T follicular helper cell (primary cell): Measurements from ENCODE around the gene LMAN2.
"Not testable (repeated sequence)": the region's sequence is repeated elsewhere in the genome, so short reads cannot be mapped to it uniquely, and the experiment has no call there.

Source experiments
- DNase-seq: peaks from one replicate; pipeline ENCODE4 v3.0.0-alpha.2; 2020; ENCODE audit warnings: low read depth

LMAN2 gene

DNA sequence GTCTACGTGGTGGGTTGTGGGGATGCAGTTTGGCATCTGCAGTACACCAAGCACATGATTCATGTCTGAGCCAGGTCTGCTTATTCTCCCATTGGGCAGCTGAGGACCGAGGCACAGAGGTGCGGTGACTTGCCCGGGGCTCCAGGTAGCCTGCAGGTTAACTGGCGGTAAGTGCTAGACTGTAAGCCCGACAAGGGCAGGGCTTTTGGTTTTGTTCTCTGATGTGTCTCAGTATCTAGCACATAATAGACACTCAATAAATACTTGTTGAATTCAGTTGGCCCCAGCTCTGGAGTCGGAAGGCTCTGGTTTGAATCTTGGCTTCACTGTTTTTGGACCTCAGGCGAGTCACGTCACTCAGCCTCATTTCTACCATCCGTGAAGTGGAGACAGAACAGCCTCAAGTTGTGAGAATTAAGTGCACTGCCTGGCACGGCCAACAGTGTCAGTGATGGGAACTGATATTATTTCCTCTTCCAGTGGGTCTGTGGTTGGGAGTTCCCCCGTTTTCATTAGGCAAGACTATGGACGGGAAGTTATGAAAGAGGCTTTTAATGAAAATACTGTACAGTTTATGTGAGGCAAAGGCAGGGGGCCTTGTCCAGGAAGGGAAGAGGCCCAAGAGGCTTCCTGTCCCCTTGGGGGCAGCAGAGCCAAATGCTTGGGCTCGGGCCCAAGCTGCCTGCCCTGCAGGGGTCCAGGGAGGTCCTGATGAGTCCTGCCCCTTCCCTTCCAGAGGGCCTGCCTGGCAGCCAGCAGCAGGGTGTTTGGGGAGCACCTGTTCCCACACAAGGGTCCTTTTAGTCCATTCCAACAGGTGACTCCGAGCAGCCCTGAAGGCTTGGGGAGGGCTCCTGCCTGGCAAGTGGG lies 44.6 kb downstream of the LMAN2 start:
- no peak for DNase-seq

DNA sequence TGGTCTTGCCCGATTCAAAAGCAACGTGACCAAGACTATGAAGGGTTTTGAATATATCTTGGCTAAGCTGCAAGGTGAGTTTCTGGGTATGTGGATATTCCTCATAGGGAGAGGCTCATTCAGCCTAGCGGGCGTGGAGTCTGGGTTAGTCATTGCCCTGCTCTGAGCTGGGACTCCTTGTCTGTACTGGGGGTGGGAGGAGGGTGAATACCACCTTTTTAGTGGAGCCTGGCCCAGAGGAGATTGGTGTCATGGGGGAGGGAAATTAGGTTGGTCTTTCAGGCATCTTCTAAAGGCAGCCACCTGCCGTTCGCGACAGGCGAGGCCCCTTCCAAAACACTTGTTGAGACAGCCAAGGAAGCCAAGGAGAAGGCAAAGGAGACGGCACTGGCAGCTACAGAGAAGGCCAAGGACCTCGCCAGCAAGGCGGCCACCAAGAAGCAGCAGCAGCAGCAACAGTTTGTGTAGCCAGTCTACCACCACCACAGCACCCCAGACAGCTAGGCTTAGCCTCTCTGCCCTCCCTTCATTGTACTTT lies 45.3 kb downstream of the LMAN2 start:
- not testable (repeated sequence) for DNase-seq

DNA sequence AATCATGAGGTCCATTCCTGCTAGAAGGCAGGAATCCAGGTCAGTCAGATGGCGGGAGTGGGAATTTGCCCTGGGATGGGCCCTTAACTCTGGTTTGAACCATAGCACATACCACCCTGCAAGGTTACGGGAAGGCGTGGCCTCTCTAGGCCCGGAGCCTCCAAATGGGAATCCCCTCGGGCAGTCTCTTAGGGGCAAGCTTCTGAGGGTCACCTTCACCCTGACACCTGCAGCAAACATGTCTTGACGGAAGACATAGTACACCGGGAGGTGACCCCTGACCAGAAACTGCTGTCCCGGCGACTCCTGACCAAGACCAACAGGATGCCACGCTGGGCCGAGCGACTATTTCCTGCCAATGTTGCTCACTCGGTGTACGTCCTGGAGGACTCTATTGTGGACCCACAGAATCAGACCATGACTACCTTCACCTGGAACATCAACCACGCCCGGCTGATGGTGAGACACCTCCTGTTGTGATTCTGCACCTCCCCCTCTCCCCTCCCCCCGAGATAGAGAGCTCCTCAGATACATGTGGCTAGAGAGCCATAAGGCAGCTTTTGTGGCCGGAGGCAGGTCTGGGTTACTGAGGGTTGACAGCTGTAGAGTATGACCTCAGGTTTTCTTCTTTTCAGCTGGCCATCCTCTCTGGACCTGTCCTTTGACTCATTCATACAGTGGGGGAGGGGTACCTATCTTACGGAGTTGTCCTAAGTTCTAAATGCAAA lies 46.9 kb downstream of the LMAN2 start:
- no peak for DNase-seq

DNA sequence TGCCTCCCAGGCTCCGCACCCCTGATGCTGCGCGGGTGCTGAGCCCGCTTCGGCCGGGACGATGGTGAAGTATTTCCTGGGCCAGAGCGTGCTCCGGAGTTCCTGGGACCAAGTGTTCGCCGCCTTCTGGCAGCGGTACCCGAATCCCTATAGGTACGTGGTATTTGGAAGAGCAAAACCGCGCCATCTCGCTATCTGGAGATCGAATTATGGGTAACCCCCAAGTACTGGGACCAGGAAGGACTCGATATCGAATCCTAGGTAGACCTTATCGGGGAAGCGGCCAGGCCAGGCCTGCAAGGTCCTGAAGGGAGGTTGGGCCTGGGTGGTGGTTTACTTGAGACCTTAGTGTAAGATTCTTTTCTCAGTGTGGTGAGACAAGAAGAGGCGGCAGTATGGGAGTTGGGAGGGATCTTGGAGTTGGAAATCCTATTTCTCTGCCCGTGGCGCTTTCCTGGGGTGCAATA lies 47.5 kb downstream of the LMAN2 start:
- no peak for DNase-seq

DNA sequence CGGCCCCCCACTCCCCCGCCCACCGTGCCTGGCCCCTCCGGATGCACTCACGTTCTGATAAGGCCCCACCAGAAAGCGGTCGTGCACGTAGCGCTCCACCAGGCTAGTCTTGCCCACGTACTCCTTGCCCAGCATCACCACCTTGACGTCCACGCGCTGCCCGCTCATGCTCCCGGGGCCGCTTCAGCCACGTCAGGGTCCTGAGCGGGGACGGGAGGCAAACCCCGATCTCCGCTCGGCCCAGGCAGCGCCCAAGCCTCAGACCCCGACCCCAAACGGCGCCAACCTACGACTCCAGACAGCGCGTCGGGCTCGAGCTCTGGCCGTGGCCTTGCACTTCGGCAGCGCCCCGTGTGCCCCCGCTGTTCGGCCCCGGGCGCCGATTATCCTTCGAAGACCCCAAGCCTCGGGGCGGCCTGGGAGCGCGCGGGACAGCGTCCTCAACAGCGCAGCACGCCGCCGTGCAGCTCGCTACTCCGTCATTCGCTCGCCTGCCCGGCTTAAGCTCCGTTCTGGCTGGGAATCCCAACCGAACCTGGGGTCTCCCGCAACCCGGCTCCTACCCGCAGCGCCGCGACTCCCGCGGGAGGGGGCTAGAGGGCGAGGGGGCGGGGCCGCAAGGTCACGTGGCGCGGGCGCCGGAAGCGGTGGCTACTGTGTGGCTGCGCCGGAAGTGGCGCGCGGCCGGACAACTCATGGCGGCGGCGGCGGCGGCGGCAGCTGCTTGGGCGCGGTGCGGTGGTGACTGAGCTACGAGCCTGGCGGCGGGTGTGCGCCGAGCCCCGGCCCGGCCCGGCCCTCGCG lies 48.1 kb downstream of the LMAN2 start, which contains the start of the genes PRELID1 and RAB24:
PRELID1 (plus strand) TSS at position 679 of the 804 bp plus-strand sequence. CDS start 187 bp downstream, outside the sequence.
RAB24 (minus strand) TSS at position 599 of the 804 bp plus-strand sequence; CDS start at position 168, 431 bp downstream.
- peak; percentile 83 for DNase-seq

DNA sequence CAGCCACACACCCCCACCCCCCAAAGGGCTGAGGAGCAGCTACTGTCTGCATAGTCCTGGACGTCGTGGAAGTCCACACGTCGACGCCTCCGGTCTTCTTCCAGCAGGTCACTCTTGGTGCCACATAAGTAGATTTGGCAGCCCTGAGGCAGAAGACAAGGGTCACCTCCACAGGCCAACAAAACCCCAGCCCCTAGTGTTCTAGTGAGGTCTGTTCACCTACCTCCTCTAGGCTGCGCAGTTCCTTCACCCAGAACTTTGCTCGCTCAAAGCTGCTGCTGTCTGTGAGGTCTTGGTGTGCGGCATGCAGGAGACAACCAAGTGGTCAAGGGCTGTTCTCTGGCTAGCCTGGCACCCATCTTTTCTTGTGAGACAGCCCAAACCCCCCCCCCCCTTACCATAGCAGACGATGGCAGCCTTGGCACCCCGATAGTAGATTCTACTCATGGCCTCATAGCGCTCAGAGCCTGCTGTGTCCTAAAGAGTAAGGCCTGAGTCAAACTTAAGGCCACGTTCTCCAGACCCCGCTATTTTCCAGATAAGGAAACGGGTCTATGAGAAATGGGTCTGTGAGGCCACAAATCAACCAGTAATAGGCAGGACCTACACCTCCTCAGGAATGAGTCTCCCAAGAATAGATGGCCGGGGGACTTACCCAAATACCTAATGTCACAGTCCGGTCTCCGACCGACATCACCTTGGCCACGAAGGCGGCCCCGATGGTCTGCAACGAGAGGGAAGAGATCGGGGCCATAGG lies 48.9 kb downstream of the LMAN2 start:
- DNase-seq = no peak

DNA sequence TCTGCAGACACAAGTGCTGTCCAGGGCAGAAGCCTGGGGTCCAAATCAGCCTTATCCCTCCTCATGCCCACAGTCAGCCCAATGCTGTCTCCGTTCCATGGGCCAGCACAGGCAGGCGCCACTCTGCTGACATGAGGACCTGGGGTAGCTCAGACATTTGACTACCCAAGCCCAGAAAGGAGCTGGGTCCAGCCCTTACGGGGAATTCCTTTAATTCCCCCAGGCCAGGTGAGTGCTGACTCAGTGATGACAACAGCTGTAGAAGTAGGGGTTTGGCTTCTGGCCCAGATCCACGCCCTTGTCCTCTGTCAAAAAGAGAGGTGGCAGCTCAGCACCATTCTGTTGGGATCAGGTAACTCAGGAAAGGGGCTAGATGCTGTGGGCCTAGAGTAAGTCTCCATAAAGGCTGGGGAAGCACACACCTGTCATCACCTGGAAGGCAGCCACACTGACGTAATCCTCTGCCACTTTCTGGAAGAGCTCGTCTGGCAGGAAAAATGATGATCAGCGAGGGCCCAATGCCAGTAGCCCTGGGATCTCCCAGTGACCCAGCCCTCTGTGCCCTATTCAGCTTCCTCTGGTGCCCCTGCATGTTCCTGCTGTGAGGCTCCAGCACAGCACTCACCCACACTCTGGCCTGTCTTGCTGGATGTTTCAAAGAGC lies 49.8 kb downstream of the LMAN2 start:
- no peak for DNase-seq

DNA sequence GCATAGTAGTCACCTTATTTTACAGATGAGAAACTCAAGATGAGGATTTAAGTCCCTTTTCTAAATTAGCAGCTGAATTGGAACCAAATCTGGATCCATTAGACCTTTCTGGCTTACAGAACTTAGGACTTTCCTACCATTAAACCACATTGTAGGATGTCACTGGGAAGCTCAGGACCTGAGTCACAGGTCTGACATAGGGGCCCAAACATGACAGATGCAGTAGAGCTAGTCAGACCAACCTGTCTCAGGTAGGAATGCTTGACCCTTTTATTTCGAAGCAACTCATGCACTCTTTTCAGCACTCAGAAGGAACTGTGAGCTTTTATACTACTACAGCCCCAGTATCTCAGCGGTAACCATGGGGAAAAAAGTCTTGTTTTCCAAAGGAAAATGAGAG lies 50.5 kb downstream of the LMAN2 start:
- no peak for DNase-seq

DNA sequence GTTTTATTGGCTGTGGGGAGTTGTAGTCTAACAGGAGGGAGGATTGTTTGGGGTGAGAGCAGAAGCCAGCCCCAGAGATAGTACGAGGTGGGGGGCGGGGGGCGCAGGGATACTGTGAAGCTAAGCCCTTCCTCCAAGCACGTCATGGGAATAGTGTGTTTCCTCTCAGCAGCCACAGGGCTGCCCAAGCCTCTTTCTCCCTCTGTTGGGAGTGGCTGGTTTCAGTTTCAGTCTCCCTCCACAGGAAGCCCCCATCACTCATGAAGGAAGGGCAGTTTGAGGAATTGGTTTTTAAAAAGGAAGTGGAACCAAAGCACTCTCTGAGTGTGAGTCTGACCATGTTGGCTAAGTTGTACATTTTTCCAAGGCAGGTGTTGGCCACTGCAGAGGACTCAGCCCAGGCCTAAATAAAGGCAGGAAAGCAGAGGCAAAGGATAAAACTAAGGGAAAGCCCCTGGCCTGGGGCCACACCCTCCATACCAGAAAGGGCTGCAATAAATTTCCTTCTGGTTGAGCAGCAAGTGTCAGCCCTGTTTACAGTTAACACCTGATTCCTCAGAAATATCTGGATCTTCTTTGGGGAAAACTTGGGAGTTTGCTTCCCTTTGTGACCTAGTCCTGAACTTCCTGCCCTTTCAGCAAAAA lies 51.1 kb downstream of the LMAN2 start:
- DNase-seq = peak; percentile 37

DNA sequence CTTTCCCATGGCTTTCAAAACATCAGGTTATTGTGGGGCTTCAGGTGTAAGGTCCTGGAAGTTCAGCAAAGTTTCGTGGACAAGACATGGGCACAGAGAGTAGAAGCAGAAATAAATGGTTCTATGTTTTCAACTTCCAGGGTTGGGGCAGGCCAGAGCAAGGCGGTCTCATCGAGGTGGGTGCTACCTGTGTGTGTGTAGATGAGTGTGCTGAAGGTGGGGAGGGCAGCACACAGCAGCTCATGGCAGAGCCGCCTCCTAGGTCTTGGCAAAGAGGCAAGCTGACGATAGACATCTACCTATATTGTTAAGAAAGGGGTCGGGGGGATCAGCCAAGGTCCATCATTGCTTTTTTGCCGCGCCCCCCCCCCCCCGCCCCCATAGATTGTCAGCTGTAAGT lies 51.8 kb downstream of the LMAN2 start:
- DNase-seq = no peak

DNA sequence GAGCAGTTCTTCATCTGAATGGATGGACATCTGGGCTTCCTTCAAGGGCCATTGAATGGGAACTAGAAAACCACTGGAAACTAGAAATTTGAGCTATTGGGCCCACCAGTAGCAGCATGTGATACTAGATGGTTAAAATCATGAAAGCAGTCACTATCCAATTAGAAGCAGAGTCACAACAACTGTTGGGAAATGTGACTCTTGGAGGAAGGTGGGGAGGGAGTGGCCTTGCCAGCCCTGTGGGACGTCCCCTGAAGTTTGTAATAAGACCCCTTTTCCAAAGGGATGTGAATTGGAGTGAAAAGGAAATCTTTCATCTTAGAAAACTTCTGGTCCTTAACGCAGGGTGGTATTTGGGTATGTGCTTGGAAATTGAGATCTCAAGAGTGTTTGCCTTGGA lies 53.5 kb downstream of the LMAN2 start:
- DNase-seq = no peak

DNA sequence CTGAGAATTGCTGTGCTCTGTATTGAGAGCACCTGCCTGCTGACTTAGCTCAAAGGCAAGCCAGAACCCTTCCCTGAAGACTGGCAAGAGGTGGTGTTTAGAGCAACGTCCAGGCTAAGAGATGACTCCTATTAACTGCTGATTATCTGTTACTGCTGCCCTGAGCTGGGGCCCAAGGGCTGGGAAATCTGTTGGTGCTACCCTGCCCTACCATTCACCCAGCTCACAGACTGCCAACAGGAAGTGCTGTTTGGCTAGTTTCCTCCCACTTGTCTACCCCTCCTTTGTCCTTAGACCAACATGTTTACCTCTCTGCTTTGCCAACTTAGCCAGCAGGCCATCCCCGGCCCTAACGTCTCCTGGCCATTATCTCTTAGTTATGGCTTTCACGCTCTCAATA lies 54.9 kb downstream of the LMAN2 start:
- no peak for DNase-seq

DNA sequence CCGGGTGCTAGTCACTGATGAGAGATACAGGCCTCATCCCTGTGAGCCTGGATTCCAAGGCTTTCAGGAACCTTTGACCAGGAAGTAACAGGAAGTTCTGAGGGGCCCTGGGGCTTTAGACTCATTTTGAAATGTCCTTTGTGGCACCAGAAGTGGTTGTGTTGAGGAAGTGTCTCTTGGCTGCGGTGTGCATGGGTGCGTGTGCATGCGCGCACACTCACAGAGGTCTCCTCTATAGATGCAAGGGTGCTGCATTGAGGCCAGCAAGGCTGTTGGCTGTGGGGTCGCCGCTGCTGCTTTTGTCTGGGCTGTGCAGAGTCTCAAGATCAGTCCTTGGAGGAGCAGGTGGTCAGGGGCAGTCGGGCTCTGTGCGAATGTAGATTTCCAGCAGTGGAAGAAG lies 55.5 kb downstream of the LMAN2 start:
- DNase-seq = no peak

DNA sequence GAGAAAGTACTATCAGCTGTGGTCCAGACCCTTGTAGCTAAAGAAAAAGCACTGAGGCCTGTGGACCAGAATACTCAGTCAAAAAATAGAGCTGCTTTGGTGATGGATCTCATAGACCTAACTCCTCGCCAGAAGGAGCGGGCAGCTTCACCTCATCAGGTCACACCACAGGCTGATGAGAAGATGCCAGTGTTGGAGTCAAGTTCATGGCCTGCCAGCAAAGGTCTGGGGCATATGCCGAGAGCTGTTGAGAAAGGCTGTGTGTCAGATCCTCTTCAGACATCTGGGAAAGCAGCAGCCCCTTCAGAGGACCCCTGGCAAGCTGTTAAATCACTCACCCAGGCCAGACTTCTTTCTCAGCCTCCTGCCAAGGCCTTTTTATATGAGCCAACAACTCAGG lies 56.8 kb downstream of the LMAN2 start:
- no peak for DNase-seq

DNA sequence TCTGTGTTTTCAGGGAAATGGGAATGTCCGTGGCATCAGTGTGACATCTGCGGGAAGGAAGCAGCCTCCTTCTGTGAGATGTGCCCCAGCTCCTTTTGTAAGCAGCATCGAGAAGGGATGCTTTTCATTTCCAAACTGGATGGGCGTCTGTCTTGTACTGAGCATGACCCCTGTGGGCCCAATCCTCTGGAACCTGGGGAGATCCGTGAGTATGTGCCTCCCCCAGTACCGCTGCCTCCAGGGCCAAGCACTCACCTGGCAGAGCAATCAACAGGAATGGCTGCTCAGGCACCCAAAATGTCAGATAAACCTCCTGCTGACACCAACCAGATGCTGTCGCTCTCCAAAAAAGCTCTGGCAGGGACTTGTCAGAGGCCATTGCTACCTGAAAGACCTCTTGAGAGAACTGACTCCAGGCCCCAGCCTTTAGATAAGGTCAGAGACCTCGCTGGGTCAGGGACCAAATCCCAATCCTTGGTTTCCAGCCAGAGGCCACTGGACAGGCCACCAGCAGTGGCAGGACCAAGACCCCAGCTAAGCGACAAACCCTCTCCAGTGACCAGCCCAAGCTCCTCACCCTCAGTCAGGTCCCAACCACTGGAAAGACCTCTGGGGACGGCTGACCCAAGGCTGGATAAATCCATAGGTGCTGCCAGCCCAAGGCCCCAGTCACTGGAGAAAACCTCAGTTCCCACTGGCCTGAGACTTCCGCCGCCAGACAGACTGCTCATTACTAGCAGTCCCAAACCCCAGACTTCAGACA lies 57.5 kb downstream of the LMAN2 start:
- no peak for DNase-seq

DNA sequence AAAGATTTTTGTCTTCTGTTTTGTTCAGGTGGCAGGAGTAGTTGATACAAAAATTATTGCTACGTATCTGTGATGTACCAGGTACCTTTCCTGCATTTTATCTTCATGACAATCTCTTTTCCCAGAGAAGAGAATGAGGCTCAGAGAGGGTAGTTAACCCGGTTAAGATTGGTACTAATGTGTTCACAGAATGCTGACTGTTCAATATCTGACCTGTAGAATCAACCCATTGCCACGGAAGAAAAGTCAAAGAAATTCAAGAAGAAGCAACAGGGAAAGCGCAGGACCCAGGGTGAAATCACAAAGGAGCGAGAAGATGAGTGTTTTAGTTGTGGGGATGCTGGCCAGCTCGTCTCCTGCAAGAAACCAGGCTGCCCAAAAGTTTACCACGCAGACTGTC lies 59.7 kb downstream of the LMAN2 start:
- no peak for DNase-seq

DNA sequence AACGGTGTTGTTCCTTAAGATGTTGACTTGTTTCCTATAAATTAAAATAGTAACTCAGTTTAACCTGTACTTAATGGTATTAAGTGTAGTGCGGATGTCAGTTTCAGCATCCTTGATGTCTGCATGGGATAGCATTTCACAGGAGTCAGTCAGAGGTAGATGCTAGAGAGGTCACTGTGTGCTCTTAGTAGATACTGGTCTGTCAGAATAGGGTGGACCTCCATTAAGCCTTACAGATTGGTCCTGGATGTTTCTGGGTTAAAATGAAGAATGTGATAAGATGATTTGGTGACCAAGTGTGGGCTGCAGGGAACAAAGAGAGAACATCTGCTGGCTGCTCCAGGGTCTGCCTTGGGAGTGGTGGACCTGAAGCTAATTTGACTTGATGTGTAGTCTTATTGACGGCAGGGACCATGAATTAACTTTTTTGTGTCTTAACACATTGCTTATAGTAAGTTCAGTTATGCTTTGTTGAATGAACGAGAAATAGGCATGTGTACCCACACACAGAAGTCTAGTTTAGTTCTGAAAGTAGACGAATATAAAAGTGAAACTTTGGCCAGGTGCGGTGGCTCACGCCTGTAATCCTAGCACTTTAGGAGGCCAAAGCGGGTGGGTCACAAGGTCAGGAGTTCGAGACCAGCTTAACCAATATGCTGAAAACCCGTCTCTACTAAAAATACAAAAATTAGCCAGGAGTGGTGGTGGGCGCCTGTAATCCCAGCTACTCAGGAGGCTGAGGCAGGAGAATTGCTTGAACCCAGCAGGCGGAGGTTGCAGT lies 60.5 kb downstream of the LMAN2 start:
- DNase-seq = no peak

DNA sequence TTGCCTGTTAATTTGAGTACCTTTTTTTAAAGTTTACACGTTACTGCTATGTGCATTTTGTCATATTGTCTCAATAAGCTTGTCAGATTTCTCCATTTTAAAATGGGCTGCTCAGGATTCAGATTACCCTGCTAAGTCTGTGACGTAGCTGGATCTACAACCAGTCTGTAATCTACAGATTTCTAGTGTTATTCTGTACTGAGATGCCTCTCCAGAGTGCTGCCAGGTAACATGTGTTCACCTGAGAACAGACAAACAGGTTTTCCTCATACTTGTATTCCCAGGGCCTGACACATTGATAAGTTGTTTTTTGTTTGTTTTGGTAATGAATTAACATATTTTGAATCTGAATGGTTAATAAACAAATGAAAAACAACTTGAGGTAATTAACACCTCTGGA lies 63.3 kb downstream of the LMAN2 start:
- no peak for DNase-seq
